DMS153 (cell line): ENCODE results near the gene CXCR4.
A peak's percentile ranks its signal among the peaks of the same experiment; 100 is the strongest.
"Not testable (repeated sequence)": the region's sequence is repeated elsewhere in the genome, so short reads cannot be mapped to it uniquely, and the experiment has no call there.

ENCODE experiments used
- DNase-seq: peaks from one replicate; lab custom pipeline; 2025; lab: John Stamatoyannopoulos, UW

The CXCR4 gene

DNA sequence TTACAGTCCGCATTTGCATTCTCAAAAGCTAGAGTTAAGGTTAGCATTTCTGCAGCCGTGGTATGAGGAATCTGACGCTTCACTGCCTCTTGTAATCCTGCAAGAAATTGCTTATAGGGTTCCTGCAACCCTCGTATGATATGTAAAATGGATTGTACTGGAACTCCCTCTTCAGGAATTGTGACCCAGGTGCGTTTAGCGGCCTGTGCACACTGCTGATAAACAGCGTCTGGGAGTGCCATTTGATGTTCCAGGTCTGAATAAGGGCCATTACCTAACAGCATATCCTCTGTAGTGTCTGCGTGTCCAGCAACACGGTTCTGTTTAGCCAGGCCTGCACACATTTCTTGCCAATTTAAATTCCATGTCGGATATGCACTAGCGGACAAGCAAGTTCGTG, 42.5 kb downstream of the CXCR4 start:
- DNase-seq, result no peak

DNA sequence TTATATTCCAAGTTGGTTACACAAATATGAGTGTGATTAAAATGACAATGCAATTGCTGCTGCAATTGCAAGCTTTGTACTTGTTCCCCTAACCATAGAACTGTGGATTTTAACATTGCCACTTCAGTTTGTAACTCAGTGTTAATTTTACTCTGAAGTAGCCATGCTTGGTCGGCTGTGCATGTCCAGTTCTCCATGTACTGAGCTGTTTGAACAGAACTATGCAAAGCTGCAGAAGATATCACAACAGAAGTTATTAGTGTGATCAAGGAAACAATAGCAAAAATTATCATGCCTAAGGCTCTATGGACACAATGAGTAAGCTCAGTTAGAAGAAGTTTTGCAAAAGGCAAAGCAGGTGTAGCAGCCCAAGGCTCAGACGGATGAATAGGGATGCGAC, 45.3 kb downstream of the CXCR4 start:
- no peak for DNase-seq

DNA sequence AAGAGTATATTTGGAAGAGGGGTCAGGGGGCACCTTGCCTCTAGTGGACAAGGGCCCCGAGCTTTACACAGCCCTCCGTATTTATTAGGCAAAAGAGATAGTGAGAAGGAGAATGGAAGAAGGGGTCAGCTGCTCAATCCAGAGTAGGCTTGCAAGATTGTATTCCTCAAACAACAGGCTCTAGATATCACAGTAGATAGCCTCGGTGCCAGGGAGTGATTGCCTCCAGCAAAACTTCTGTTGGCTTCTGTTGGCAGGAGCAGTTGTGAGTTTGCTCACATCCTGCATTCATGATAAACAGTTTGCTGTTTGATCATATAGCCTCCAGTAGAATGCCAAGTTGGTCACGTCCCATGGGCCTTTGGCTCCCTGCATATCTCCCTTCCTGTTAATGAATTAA, 46.1 kb downstream of the CXCR4 start:
- DNase-seq, result not testable (repeated sequence)

DNA sequence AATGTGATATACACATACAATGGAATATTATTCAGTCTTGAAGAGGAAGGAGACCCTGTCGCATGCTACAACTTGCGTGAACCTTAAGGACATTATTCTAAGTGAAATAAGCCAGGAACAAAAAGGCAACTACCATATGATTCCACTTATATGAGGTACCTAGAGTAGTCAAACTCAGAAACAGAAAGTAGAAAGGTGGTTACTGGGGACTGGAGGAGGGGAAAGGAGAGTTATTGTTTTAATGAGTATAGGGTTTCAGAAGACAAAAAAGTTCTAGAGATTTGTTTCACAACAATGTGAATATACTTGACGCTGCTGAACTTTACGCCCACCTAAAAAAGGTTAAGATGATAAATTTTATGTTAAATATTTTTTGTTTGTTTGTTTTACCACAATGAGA, 47.0 kb downstream of the CXCR4 start:
- no peak for DNase-seq

DNA sequence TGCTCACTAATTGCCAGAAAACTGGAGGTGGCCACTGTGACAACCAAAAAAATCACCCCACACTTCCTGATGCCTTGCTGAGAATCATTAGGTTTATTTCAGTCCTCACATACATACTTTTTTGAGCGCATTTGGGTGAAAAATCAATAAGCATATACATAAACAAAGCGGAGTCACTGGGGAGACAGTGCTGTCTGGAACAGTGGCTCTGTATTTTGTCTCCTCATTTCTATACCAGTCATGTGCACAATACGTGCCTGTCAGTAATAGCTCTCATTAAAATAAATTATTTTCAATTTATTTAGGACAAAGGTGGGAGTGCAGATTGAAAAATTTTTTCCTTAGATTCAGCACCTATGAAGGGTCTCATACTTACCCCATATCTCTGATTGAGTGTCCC, 48.2 kb downstream of the CXCR4 start:
- DNase-seq, result no peak

DNA sequence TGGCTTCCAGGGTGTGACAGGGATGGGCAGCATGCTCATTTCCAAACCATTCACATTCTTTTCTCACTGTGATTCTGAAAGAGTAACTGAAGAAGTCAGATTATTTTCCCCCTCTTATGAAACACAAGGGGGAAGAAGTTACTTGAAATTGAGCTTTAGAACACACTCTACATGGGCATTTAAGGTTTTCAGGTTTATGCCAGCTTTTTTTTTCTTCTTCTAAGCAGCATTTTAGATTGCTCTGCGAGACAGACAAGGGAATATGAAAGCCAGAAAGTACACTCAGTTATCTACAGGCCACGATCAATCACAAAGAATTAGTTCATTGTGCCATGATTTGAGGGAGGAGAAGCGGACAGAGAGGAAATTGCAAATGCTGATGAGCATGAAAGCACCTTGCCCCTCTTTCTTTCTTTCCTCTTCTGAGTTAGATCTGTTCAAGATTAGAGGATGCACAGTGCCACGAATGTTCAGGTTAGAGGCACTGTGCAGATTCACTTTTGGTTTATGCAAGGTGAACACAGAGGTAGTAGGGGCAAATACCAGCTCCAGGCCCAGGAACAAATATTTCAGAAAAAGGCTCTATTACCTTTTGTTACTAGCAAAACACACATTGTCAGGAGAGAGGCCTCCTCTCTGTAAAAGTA, 49.2 kb downstream of the CXCR4 start:
- no peak for DNase-seq

DNA sequence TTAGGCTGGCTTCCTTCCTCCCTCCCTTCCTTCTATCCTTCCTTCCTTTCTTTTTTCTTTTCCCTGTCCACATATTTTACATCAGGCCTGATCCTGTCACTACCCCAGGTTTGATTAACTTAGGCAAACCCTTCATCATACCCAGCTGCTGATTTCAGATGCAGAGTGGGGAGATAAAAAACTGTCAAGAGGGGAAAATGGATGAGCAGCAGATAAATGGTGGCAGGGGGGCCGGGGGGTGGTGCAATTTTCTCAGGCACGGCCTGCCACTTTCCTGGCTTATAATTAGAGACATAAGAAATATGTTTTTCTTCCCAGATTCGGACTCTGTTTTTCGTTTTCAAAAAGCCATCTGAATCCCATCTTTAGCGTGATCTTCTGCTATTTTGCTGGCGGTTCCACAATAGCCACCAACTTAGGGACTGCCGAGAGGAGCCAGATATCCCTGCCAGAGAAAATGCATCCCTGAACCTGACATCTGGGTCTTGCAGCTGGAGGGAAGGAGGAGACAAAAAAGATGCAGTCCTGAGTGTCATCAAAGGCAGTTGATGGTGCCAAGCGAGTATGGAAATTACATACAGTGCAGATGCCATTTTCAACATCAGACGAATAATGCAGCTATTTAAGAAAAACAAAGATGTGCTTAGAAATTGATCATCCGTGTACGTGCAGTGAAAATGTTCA, 49.9 kb downstream of the CXCR4 start:
- no peak for DNase-seq

DNA sequence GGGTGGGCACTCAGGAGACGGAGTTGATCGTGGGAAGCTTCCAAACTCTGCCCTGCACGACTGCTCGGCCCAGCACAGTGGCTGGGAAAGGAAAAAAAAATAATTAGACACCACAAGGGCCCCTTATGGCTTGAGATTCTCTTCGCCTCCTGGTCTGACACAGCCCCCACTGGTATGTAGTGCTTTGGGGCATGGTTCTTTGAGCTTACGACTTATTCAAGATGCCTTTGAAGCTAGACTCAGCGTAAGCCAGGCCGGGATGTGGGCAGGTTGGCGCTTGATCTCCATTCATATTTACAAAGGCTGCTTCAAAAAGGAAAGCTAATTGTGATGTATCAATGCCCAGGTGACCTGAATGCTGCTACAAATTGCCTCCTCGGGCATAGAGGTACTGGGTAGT, 50.5 kb downstream of the CXCR4 start:
- DNase-seq, result peak; percentile 7

DNA sequence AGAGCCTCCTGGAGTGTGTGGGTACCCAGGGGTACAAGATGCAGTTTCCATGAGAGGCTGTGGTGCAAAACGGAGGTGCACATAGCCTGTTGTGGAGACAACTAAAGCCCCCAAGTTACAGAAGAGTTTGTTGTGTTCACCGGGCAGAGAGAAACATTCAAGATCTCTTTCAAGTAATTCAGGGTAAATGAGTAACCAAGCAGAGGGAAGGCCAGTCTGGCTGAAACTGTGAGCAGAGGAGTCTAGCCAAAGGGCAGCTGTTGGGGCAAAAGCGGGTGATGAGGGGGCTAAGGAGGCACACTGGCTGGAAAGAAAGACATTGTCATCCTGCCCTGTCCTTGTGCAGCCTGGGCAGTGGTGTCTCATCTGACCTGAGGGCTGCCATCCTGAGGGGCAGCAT, 52.0 kb downstream of the CXCR4 start:
- DNase-seq, result no peak

DNA sequence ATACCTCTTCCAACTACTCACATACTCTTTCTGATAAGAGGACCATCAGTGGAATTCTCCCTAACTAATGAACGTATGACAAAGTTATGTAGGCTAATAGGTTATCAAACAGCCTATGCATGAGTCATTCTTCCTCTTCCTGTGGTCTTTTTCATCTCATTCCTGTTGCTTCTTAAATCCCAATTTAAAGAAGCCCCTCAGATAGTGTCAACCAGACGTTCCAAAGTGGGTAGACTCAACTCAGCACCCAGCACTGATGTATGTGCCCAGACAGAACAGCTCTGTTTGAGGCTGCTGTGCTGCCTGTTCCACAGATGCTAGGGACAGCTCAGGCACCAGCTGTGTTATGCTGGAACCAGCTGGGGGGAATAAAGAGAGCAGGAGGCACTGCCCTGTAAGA, 52.6 kb downstream of the CXCR4 start:
- no peak for DNase-seq
